IPS DF 6.9 (cell line): ENCODE data around the gene RAF1.
"Not testable (repeated sequence)": the region's sequence is repeated elsewhere in the genome, so short reads cannot be mapped to it uniquely, and the experiment has no call there.

Experiments
- DNase-seq: peaks from one replicate; pipeline ENCODE4 v3.0.0-alpha.2; 2013; ENCODE audit warnings: low read depth, low spot score
- H3K27ac ChIP-seq: one replicate; pipeline ENCODE4 v1.5.1; 2013; ENCODE audit warnings: low read length, control low read depth
- H3K27me3 ChIP-seq: 2 replicates; pipeline ENCODE4 v1.6.1; 2013; ENCODE audit warnings: mild to moderate bottlenecking, low read length; ENCODE audit not compliant: control insufficient read depth, insufficient read depth
- H3K36me3 ChIP-seq: 2 replicates; pipeline ENCODE4 v1.6.1; 2013; ENCODE audit warnings: low read length; ENCODE audit not compliant: control insufficient read depth, insufficient read depth
- H3K4me1 ChIP-seq: 2 replicates; pipeline ENCODE4 v1.6.1; 2013; ENCODE audit warnings: low read length; ENCODE audit not compliant: control insufficient read depth, insufficient read depth
- H3K4me3 ChIP-seq: 2 replicates; pipeline ENCODE4 v1.5.1; 2013; ENCODE audit warnings: mild to moderate bottlenecking, low read length
- H3K9me3 ChIP-seq: 2 replicates; pipeline ENCODE4 v1.6.1; 2013; ENCODE audit warnings: low read length, inconsistent platforms; ENCODE audit not compliant: control insufficient read depth, insufficient read depth
- WGBS: extraction: QIAGEN DNeasy Blood & Tissue Kit; methylation state at CpG from one replicate; pipeline ENCODE4 v1.1.7; 2013; ENCODE audit warnings: mixed read lengths, missing lambda C conversion rate; ENCODE audit not compliant: insufficient read length, insufficient coverage; 5-methylcytosine and 5-hydroxymethylcytosine counted together

RAF1 gene

GRCh38 chr3:12549971-12550760, 113.8 kb downstream of the RAF1 start:
- no peak overlapping the region for H3K27ac ChIP-seq
- H3K4me3 ChIP-seq, result no peak overlapping the region
- no peaks in the 10 kb centered on the region for H3K9me3 ChIP-seq
- no peak for DNase-seq
- no peaks in the 10 kb centered on the region for H3K36me3 ChIP-seq
- no peaks in the 10 kb centered on the region for H3K27me3 ChIP-seq
- WGBS, result no CpG with 5 or more reads among the region's 7 CpGs
- H3K4me1 ChIP-seq, result no peaks in the 10 kb centered on the region

- WGBS, result no CpG with 5 or more reads among the region's 4 CpGs
- H3K4me1 ChIP-seq, result no peaks in the 10 kb centered on the region
- peak; percentile 55 for DNase-seq
- H3K36me3 ChIP-seq, result no peaks in the 10 kb centered on the region
- no peak within 1 kb of the TSS for H3K4me3 ChIP-seq
- H3K9me3 ChIP-seq, result no peaks in the 10 kb centered on the region
- H3K27me3 ChIP-seq, result no peaks in the 10 kb centered on the region
- H3K27ac ChIP-seq, result no peak within 1 kb of the TSS
Observed at GRCh38 chr3:12545473-12545791, 118.5 kb downstream of the RAF1 start, which contains the start of gene MKRN2OS. MKRN2OS (minus strand) TSS chr3:12545499; CDS start chr3:12545464, 35 bp downstream.

GRCh38 chr3:12544652-12545472, 119.1 kb downstream of the RAF1 start:
- no peak overlapping the region for H3K27ac ChIP-seq
- no peaks in the 10 kb centered on the region for H3K9me3 ChIP-seq
- no CpG with 5 or more reads among the region's 11 CpGs for WGBS
- H3K27me3 ChIP-seq, result no peaks in the 10 kb centered on the region
- peaks cover 2% of the 10 kb centered on the region; the same call in 1 of the 2 replicates for H3K36me3 ChIP-seq
- no peak for DNase-seq
- no peak overlapping the region for H3K4me3 ChIP-seq
- H3K4me1 ChIP-seq, result no peaks in the 10 kb centered on the region

GRCh38 chr3:12543497-12543896, 120.4 kb downstream of the RAF1 start:
- H3K36me3 ChIP-seq, result not testable (repeated sequence)

GRCh38 chr3:12541625-12542024, 122.3 kb downstream of the RAF1 start:
- DNase-seq, result no peak
- 0 out of 2 replicates have a peak, but pooled peaks cover 1% of the 10 kb centered on the region for H3K4me1 ChIP-seq

More at GRCh38 chr3:12543497-12543896, 120.4 kb downstream of the RAF1 start:
- not testable (repeated sequence) for H3K4me3 ChIP-seq, H3K27me3 ChIP-seq, DNase-seq, H3K4me1 ChIP-seq, H3K27ac ChIP-seq, H3K9me3 ChIP-seq
- no CpG with 5 or more reads among the region's 12 CpGs for WGBS

GRCh38 chr3:12536423-12536822, 127.5 kb downstream of the RAF1 start:
- no CpG with 5 or more reads among the region's 6 CpGs for WGBS
- Histone ChIP-seq H3K27me3 (no peaks in the 10 kb centered on the region), H3K4me3 (no peak overlapping the region), H3K36me3 (peaks cover 2% of the 10 kb centered on the region; the same call in 1 of the 2 replicates), H3K9me3 (no peaks in the 10 kb centered on the region), H3K27ac (no peak overlapping the region), H3K4me1 (0 out of 2 replicates have a peak, but pooled peaks cover 1% of the 10 kb centered on the region)
- DNase-seq, result no peak

More at GRCh38 chr3:12541625-12542024, 122.3 kb downstream of the RAF1 start:
- Histone ChIP-seq H3K4me3 (no peak overlapping the region), H3K27me3 (no peaks in the 10 kb centered on the region), H3K9me3 (no peaks in the 10 kb centered on the region), H3K27ac (no peak overlapping the region), H3K36me3 (peaks cover 2% of the 10 kb centered on the region; the same call in 1 of the 2 replicates)
- no CpG with 5 or more reads among the region's 8 CpGs for WGBS
